Fibroblast of pulmonary artery (primary cell): ENCODE results near the gene ANGEL2.

Source experiments
- DNase-seq: peaks from one replicate; pipeline ENCODE4 v3.0.0-alpha.2; 2010; ENCODE audit warnings: low read depth
- H3K4me3 ChIP-seq: replicated peaks from 2 replicates; pipeline ENCODE4 v1.5.1; 2011; ENCODE audit warnings: low read depth, mild to moderate bottlenecking, control low read depth, low read length, moderate library complexity
- TF ChIP-seq, protein P1 (sequence below): IDR thresholded peaks from 2 replicates; pipeline ENCODE4 v1.5.1; 2011; ENCODE audit warnings: mild to moderate bottlenecking, control low read depth, low read length, inconsistent platforms; ENCODE audit errors: missing control alignments

The ANGEL2 gene

GRCh38 chr1:212981025-212981495 lies 34.6 kb downstream of the ANGEL2 start:
- no peak overlapping the region for H3K4me3 ChIP-seq
- peak; percentile 14 for DNase-seq
- TF ChIP-seq, protein P1, sequence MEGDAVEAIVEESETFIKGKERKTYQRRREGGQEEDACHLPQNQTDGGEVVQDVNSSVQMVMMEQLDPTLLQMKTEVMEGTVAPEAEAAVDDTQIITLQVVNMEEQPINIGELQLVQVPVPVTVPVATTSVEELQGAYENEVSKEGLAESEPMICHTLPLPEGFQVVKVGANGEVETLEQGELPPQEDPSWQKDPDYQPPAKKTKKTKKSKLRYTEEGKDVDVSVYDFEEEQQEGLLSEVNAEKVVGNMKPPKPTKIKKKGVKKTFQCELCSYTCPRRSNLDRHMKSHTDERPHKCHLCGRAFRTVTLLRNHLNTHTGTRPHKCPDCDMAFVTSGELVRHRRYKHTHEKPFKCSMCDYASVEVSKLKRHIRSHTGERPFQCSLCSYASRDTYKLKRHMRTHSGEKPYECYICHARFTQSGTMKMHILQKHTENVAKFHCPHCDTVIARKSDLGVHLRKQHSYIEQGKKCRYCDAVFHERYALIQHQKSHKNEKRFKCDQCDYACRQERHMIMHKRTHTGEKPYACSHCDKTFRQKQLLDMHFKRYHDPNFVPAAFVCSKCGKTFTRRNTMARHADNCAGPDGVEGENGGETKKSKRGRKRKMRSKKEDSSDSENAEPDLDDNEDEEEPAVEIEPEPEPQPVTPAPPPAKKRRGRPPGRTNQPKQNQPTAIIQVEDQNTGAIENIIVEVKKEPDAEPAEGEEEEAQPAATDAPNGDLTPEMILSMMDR = no peak

DNA sequence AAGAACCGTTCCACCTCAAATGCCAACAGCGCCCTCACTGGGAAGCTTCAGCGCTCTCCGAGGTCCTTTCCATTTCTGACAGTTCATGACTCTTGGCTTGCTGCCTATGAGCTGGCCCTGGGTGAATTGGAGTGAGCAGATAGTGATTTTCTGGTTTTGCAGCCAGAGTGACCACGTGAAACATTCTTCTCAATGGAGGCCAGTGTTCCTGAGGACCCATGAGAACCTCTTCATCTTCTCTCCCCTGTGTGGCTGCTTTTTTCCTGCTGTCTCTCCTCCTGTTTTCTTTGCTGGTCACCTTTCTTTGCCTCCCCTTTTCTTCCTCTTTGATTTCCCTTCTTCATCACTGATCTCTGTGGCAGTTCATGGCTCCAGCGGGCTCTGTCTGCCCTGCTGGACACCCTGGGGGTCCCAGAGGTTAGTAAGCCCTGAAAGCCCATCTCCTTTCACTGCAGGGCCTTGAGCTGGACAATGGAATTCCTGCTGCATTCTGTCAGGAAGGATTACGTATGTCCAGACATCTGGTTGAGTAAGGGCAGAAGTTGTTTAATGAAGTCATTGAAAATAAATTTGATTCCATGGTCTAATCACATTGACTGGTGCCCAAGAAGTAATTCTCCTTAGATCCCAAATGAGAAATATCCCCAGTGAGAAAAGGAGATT lies 35.4 kb downstream of the ANGEL2 start:
- H3K4me3 ChIP-seq = no peak overlapping the region
- peak; percentile 69 for DNase-seq
- TF ChIP-seq, protein P1 = no peak

DNA sequence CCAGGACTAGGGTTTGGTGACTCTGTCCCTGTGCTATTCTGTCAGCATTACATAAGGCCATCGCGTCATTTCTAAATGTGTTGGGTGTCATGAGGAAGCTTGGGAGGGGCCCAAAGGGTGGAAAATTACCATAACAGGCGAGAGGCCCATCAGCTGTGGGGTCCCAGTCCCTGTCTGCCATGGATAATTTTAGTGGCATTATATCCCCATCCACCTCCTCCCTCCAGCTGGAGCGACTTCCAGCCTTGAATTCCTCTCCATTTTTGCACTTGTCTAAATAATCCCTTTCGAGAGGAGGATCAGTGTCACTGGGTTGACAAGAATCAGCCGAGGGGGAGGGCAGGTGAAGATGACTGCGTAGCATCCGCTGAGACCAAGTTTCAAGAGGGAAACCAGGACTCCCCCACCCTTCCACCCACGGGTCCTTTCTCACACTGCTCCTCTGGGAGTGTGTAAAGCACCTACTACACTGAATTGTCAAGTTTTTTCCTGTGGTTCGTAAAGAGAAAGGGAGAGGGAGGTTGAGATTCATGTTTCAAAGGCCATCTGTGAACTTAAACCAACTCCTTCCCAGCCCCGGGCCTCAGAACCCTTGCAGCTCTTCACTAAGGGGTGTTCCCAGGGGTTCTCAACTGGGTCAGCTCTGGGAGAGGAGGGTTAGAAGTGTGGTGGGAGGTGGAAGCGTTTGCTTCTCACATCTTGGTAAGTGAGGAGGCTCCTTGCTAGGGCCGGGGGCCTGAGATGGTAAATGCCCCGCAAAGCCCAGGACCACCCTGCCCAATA lies 36.1 kb downstream of the ANGEL2 start:
- DNase-seq = no peak
- TF ChIP-seq, protein P1 = no peak
- no peak overlapping the region for H3K4me3 ChIP-seq

- H3K4me3 ChIP-seq = no peak overlapping the region
- DNase-seq = no peak
- TF ChIP-seq, protein P1 = no peak
Observed at GRCh38 chr1:212977781-212978645, 37.7 kb downstream of the ANGEL2 start.

- DNase-seq = no peak
- no peak overlapping the region for H3K4me3 ChIP-seq
- TF ChIP-seq, protein P1 = no peak
Observed at GRCh38 chr1:212976586-212976985, 39.1 kb downstream of the ANGEL2 start.

DNA sequence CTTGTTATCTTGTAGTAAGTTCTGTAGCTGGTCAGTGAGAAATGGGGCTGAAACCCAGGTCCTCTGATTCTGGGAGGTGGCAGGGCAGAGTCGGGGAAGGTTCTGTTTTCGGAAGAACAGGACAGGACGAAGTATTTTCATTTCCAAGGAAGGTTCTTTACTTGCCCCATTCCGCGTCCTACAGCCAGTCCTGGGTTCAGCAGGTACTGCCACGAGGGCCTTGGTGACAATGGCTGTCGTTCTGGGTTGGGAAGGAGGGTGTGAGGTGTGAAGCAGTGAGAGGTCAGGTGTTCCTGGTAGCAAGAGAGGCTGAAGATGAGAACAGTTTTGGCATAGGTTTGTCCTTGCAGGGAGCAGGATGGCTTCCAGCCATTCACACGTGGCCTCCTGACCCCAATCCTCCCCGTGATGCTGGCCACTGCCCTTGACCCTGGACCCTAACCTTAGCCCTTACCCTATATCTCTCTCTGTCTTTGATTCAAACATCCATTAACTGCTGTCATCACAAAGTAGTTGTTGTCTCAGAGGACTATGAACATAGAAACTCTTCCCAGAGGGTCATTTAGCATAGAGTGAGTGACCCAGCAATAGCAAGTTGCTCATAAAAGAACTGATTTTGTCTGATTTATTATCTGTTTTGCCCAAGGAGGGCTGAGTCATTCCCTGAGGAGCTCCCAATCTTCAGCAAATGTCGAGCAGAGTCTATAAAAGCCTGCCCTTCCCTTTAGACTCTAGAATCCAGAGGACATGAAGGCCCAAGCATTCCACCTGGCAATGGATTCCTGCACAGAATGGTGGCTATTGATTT lies 40.4 kb downstream of the ANGEL2 start:
- no peak for DNase-seq
- TF ChIP-seq, protein P1 = no peak
- no peak overlapping the region for H3K4me3 ChIP-seq
